Measurements from ENCODE around the gene ZC3H4. TPM values are rescaled to one million over a fixed set of nuclear protein-coding genes. Genes with fewer than 3 reads are reported as not detected.
A peak's percentile ranks its signal among the peaks of the same experiment; 100 is the strongest.

ZC3H4 gene
- 10 to 100 TPM; 16.4 to 26.2 (median 20.1) TPM for total RNA-seq

DNA sequence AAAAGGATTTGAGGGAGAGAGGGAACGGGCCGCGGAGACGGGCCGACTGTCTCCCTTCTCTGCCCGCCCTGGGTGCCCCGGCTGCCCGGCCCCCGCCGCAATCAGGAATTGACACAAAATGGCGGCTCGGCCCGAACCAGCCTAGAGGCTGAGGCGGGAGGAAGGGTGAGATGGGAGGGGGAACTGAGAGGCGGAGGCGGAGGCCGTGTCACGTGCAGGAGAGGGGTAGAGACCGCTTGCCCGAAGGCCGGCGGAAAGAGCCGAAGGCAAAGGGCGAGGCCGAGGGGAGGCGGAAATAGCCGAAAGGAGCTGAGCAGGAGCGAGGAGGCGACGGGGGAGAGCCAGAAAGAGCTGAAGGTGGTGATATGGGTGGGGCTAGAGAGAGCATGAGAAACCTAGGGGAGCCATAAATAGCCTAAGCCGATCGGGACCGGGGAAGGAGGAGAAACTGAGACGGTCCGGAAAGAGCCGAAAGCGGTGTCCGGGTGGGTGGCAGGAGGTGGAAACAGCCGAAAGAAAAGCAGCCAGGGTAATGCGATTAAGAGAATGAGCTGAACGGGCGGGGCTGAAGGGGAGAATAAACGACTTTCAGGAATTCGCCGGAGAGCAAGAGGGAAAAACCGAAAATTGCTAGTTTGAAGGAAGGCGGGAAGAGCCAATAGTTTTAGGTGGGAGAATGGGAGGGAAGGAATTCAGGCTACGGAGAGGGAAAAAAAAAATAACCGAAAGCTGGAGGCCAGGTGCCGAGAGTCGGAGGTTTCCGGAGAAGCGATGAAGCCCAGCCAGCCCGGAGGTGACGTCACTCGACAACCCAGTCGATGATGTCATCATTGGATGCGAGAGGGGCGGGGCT, at the start of gene ZC3H4:
Gene ZC3H4 (minus strand): TSS at position 780 of the 853 bp plus-strand sequence. CDS start 1,192 bp downstream, outside the sequence.
- peaks cover 8 to 35% (median 13%) of the 10 kb centered on the region in 3 donors for H3K4me1 ChIP-seq
- peak in 3 of 4 donors; percentile 67 to 94 (median 68) for TF ChIP-seq POLR2A (IDR thresholded peaks at IDR 0.05)
- TF ChIP-seq, protein P1, sequence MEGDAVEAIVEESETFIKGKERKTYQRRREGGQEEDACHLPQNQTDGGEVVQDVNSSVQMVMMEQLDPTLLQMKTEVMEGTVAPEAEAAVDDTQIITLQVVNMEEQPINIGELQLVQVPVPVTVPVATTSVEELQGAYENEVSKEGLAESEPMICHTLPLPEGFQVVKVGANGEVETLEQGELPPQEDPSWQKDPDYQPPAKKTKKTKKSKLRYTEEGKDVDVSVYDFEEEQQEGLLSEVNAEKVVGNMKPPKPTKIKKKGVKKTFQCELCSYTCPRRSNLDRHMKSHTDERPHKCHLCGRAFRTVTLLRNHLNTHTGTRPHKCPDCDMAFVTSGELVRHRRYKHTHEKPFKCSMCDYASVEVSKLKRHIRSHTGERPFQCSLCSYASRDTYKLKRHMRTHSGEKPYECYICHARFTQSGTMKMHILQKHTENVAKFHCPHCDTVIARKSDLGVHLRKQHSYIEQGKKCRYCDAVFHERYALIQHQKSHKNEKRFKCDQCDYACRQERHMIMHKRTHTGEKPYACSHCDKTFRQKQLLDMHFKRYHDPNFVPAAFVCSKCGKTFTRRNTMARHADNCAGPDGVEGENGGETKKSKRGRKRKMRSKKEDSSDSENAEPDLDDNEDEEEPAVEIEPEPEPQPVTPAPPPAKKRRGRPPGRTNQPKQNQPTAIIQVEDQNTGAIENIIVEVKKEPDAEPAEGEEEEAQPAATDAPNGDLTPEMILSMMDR (IDR thresholded peaks at IDR 0.05) = peak in 2 of 6 experiments; percentile 2 to 7
- H3K36me3 ChIP-seq = no peaks in the 10 kb centered on the region
- H3K27me3 ChIP-seq = no peaks in the 10 kb centered on the region
- 0 to 1% methylated on average over 58 to 59 of the region's 59 CpGs for WGBS, 2 donors
- H3K27ac ChIP-seq = peak within 1 kb of the TSS; percentile 99 to 100 (median 100)
- H3K4me3 ChIP-seq = peak within 1 kb of the TSS; percentile 64 to 98 (median 90)
- intact Hi-C loops (cut with DNase I) = no loop called here
- H3K9me3 ChIP-seq = no peaks in the 10 kb centered on the region
- peak; percentile 84 for DNase-seq

DNA sequence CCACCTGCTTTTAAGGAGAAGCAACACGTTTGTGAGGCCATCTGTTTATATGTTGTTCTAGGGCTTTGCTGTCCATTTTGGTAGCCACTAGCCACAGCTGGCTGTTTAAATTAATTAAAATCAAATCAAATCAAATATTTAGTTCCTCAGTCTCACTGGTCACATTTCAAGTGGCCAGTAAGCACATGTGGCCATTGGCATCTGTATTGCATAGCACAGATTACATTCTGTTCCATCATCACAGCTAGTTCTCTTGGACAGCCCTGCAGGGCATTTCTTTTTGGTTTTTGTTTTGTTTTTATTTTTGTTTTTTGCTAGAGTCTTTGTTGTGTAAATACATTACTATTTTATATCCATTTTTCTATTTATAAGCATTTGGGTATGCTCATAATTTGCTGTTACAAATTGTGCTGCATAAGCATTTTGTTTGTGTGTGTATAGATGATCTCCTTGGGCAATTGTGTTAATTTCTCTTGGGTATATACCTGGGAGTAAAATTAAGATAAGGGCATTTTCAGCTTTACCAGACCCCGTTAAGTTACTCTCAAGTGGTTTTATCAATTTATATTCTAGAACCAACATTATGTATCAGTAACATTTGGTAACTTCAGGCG, 48.4 kb upstream of the ZC3H4 start:
- H3K9me3 ChIP-seq = no peaks in the 10 kb centered on the region
- peaks cover 0 to 44% (median 0%) of the 10 kb centered on the region in 3 donors for H3K36me3 ChIP-seq
- intact Hi-C loops (cut with DNase I) = no loop called here
- 72 to 73% methylated on average over 3 of the region's 3 CpGs for WGBS, 2 donors
- H3K27ac ChIP-seq = no peak overlapping the region
- DNase-seq = no peak
- TF ChIP-seq POLR2A (IDR thresholded peaks at IDR 0.05) = no peak
- TF ChIP-seq, protein P1 (IDR thresholded peaks at IDR 0.05) = no peak
- no peak overlapping the region for H3K4me3 ChIP-seq
- no peaks in the 10 kb centered on the region for H3K27me3 ChIP-seq
- peaks cover 26 to 43% (median 28%) of the 10 kb centered on the region in 3 donors for H3K4me1 ChIP-seq

DNA sequence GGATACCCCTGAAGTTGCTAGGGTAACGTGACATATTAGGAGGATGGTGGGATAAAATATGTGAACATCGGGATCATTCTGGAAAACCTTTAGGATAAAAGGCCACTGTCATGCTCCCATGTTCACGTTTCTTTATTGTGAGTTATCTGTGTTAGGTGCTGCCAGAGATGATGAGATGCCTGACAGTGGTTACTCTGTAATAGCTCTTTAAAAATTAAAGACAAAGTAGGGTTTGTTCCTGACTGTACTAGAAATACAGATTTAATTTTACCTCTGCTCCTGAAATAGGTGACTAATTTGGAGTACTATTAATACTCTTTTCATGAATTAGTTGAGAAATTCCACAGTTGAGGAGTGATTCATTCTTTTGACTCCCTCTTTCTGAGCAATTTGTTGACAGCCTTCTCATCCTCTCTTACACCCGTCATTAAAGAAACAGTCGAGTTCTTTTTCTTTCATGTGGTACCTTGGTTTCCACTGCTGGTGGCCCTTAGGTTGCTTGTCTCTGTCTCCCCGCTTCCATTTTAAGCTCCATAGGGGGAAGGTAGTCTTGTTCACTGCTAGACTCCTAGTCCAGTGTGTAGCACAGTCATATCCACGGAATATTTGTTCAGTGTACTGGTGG, 45.4 kb upstream of the ZC3H4 start:
- H3K36me3 ChIP-seq = peaks cover 0 to 52% (median 0%) of the 10 kb centered on the region in 3 donors
- H3K27ac ChIP-seq = peak overlapping the region; percentile 75 to 88 (median 84)
- intact Hi-C loops (cut with DNase I) = no loop called here
- no peaks in the 10 kb centered on the region for H3K9me3 ChIP-seq
- WGBS, 2 donors = 51 to 53% methylated on average over 7 of the region's 7 CpGs
- TF ChIP-seq, protein P1 (IDR thresholded peaks at IDR 0.05) = no peak
- TF ChIP-seq POLR2A (IDR thresholded peaks at IDR 0.05) = no peak
- peaks cover 31 to 72% (median 44%) of the 10 kb centered on the region in 3 donors for H3K4me1 ChIP-seq
- peak overlapping the region in 1 of 4 donors; percentile 29 for H3K4me3 ChIP-seq
- no peak for DNase-seq
- H3K27me3 ChIP-seq = no peaks in the 10 kb centered on the region

DNA sequence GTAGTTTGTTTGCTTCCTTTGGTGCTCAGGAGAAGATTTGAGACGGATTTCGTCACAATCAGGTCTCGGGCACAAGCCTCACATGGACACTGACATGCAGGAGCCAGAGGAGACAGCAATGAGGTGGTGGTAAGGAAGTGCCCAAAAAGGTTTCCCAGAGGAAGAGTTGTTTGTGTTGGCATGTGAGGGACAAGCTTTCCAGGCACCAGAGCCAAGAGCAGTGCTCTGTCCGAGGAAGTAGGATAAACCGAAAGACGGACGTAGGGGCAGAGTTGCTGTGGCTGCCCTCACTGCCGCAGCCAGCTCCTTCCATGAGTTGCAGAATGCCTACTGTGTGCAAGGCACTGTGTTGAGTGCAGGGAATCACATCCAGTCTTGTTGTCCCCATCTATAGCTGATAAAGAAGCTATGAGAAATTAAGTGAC, 44.8 kb upstream of the ZC3H4 start:
- TF ChIP-seq POLR2A (IDR thresholded peaks at IDR 0.05) = no peak
- TF ChIP-seq, protein P1 (IDR thresholded peaks at IDR 0.05) = no peak
- H3K4me3 ChIP-seq = peak overlapping the region in 1 of 4 donors; percentile 29
- WGBS, 2 donors = 49 to 62% methylated on average over 7 of the region's 8 CpGs
- H3K36me3 ChIP-seq = peaks cover 0 to 58% (median 0%) of the 10 kb centered on the region in 3 donors
- H3K27me3 ChIP-seq = no peaks in the 10 kb centered on the region
- DNase-seq = no peak
- H3K27ac ChIP-seq = peak overlapping the region; percentile 75 to 88 (median 84)
- intact Hi-C loops (cut with DNase I) = no loop called here
- no peaks in the 10 kb centered on the region for H3K9me3 ChIP-seq
- H3K4me1 ChIP-seq = peaks cover 31 to 79% (median 50%) of the 10 kb centered on the region in 3 donors
